SU-DHL-6 (cell line): ENCODE measurements around the gene ZFHX2.

Source experiments
- EZH2phosphoT487 ChIP-seq: fragments of 200-600 bp; sonication (generic), shearing (Covaris generic); conservative IDR thresholded peaks from 2 replicates; pipeline ENCODE4 v1.6.1; 2018; ENCODE audit warnings: mild to moderate bottlenecking, antibody characterized with exemption, low read length, moderate library complexity, mixed read lengths
- TF ChIP-seq, protein P1 (sequence below): fragments of 200-600 bp; sonication (generic); IDR thresholded peaks from one replicate; pipeline ENCODE4 v1.5.1; 2017; ENCODE audit warnings: antibody characterized with exemption, mild to moderate bottlenecking, low read length, moderate library complexity; ENCODE audit not compliant: insufficient read depth, poor library complexity, severe bottlenecking

GRCh38 chr14:23579311-23579630 lies 27.7 kb upstream of the ZFHX2 start:
- TF ChIP-seq, protein P1, sequence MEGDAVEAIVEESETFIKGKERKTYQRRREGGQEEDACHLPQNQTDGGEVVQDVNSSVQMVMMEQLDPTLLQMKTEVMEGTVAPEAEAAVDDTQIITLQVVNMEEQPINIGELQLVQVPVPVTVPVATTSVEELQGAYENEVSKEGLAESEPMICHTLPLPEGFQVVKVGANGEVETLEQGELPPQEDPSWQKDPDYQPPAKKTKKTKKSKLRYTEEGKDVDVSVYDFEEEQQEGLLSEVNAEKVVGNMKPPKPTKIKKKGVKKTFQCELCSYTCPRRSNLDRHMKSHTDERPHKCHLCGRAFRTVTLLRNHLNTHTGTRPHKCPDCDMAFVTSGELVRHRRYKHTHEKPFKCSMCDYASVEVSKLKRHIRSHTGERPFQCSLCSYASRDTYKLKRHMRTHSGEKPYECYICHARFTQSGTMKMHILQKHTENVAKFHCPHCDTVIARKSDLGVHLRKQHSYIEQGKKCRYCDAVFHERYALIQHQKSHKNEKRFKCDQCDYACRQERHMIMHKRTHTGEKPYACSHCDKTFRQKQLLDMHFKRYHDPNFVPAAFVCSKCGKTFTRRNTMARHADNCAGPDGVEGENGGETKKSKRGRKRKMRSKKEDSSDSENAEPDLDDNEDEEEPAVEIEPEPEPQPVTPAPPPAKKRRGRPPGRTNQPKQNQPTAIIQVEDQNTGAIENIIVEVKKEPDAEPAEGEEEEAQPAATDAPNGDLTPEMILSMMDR, result no peak
- no peak for TF ChIP-seq EZH2phosphoT487
